ENCODE data around the gene FGGY.

The FGGY gene

GRCh38 chr1:59498640-59499039 lies 201.7 kb downstream of the FGGY start:
- TF ChIP-seq, protein P1, sequence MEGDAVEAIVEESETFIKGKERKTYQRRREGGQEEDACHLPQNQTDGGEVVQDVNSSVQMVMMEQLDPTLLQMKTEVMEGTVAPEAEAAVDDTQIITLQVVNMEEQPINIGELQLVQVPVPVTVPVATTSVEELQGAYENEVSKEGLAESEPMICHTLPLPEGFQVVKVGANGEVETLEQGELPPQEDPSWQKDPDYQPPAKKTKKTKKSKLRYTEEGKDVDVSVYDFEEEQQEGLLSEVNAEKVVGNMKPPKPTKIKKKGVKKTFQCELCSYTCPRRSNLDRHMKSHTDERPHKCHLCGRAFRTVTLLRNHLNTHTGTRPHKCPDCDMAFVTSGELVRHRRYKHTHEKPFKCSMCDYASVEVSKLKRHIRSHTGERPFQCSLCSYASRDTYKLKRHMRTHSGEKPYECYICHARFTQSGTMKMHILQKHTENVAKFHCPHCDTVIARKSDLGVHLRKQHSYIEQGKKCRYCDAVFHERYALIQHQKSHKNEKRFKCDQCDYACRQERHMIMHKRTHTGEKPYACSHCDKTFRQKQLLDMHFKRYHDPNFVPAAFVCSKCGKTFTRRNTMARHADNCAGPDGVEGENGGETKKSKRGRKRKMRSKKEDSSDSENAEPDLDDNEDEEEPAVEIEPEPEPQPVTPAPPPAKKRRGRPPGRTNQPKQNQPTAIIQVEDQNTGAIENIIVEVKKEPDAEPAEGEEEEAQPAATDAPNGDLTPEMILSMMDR (IDR thresholded peaks at IDR 0.05; ENCODE audit: low read depth, low read length, missing control alignments): no peak
- H3K4me3 ChIP-seq (ENCODE audit: low read depth, low read length): no peak overlapping the region
- no peak for DNase-seq (ENCODE audit: low read depth)

DNA sequence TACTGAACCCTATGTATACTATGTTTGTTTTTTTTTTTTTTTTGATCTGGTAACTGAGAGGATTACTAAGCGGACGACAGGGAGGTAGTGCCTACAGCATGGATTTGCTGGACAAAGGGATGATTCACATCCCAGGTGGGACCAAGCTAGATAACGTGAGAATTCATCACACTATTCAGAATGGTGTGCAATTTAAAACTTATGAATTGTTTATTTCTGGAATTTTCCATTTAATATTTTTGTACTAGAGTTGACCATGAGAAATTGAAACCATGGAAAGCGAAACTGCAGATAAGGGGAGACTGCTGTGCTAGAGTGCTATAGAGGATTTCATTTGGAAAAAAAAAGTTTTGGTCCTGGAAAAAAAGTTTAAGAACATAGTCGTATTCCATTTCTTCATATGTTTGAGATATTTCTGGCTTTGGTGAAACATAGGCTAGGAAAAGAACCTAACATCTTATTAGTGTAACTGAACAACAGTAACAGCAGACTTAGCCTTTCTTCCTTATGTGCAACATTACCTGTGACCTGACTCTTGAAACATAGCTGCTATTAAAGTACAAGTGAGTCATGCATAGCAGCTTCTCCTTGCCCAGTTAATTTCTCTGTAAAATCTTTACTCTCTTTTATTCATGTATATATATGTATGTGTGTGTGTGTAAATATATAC lies 202.5 kb downstream of the FGGY start:
- TF ChIP-seq, protein P1 (IDR thresholded peaks at IDR 0.05; ENCODE audit: low read depth, low read length, missing control alignments): no peak
- no peak for DNase-seq (ENCODE audit: low read depth)
- H3K4me3 ChIP-seq (ENCODE audit: low read depth, low read length): no peak overlapping the region

DNA sequence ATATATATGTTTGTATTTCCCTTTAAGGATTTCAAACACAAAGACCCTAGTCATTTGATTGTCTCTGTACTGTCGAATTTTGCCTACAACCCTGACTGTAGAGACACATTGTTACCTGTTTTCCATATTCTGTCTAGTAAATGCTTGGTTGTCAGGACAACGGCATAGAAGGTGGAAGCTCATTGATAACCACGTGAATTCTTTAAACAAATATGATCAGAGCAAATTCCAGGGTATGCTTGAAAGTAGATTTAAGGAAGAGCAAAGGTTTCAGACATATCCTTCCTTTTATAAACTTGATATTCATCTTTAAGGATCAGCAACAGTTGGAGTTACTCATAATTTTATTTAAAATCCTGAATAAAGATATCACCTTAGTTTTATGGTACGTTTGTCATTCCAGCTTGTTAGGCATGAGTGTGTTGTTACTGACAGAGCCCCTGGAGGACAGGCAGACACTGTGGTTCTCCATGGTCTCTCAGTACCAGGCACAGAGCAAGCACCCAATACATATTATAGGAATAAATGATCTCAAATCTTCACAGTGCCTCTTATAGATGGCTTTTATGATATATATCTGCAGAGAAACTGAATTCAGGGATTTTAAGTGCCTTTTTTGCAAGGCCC lies 203.2 kb downstream of the FGGY start:
- TF ChIP-seq, protein P1 (IDR thresholded peaks at IDR 0.05; ENCODE audit: low read depth, low read length, missing control alignments): no peak
- DNase-seq (ENCODE audit: low read depth): no peak
- no peak overlapping the region for H3K4me3 ChIP-seq (ENCODE audit: low read depth, low read length)

GRCh38 chr1:59500950-59501742 lies 204.3 kb downstream of the FGGY start:
- no peak overlapping the region for H3K4me3 ChIP-seq (ENCODE audit: low read depth, low read length)
- no peak for DNase-seq (ENCODE audit: low read depth)
- TF ChIP-seq, protein P1 (IDR thresholded peaks at IDR 0.05; ENCODE audit: low read depth, low read length, missing control alignments): no peak

DNA sequence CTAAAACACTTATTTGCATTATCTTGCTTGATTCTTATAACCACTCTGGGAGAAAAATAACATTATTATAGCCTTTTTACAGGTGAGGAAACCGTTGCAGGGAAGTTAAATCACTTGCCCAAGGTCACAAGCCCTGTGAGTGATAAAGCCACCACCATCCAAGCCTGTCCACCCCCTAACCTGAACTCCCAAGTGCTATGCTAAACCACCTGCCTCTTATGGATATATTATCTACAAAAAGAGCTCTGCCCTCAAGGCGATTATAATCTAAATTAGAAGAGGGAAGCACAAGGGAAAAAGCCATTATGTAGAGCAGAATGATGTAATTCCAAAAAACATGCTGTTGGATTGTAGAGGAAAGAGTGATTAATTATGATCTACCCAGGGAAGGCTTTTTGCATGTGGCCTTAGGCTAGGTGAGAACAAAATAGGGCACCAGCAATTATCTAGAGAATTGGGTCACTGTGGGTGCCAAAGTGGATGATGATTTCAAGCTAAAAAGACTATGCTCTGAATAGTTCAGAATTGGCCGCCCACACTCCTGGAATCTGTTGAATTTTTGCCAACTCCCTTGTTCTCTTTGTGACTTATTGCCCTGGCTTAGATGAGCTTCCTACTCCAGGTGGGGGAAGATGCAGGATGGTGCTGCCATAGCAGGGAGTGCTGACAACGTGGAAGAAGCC lies 205.3 kb downstream of the FGGY start:
- DNase-seq (ENCODE audit: low read depth): no peak
- TF ChIP-seq, protein P1 (IDR thresholded peaks at IDR 0.05; ENCODE audit: low read depth, low read length, missing control alignments): no peak
- no peak overlapping the region for H3K4me3 ChIP-seq (ENCODE audit: low read depth, low read length)

DNA sequence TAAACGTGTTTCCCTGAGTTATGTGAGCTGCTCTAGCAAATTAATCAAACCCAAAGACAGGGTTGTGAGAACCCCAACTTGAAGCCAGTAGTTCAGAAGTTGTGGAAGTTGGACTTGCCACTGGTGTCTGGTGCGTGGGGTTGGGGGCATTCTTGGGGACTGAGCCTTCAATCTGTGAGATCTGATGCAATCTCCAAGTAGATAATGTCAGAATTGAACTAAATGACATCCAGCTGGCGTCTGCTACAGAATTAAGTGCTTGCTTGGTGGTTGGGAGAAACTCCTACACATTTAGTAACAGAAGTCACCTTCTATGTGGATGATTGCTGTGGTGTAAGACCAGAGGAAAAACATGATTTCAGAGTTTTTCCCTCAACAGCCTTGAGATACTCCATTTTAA lies 207.4 kb downstream of the FGGY start:
- TF ChIP-seq, protein P1 (IDR thresholded peaks at IDR 0.05; ENCODE audit: low read depth, low read length, missing control alignments): no peak
- DNase-seq (ENCODE audit: low read depth): no peak
- no peak overlapping the region for H3K4me3 ChIP-seq (ENCODE audit: low read depth, low read length)
